PC-3 (cell line): Measurements from ENCODE around the gene MAPK8.
"Not testable (repeated sequence)": the region's sequence is repeated elsewhere in the genome, so short reads cannot be mapped to it uniquely, and the experiment has no call there.

ENCODE experiments used
- EZH2 ChIP-seq: fragments of 300-600 bp; sonication (generic); IDR thresholded peaks from one replicate; pipeline ENCODE4 v1.6.1; 2017; ENCODE audit warnings: antibody characterized with exemption, mild to moderate bottlenecking, low read length; ENCODE audit not compliant: unreplicated experiment
- EZH2phosphoT487 ChIP-seq: fragments of 300-600 bp; sonication (generic); IDR thresholded peaks from 2 replicates; pipeline ENCODE4 v1.6.1; 2018; ENCODE audit warnings: mild to moderate bottlenecking, antibody characterized with exemption, low read length, borderline replicate concordance
- TF ChIP-seq, protein P1 (sequence below): fragments of 300-600 bp; sonication (generic); conservative IDR thresholded peaks from 2 replicates; pipeline ENCODE4 v1.5.1; 2017; ENCODE audit warnings: antibody characterized with exemption, low read depth, mild to moderate bottlenecking, low read length

GRCh38 chr10:48281697-48282096 is 24.8 kb upstream of the MAPK8 start:
- TF ChIP-seq, protein P1, sequence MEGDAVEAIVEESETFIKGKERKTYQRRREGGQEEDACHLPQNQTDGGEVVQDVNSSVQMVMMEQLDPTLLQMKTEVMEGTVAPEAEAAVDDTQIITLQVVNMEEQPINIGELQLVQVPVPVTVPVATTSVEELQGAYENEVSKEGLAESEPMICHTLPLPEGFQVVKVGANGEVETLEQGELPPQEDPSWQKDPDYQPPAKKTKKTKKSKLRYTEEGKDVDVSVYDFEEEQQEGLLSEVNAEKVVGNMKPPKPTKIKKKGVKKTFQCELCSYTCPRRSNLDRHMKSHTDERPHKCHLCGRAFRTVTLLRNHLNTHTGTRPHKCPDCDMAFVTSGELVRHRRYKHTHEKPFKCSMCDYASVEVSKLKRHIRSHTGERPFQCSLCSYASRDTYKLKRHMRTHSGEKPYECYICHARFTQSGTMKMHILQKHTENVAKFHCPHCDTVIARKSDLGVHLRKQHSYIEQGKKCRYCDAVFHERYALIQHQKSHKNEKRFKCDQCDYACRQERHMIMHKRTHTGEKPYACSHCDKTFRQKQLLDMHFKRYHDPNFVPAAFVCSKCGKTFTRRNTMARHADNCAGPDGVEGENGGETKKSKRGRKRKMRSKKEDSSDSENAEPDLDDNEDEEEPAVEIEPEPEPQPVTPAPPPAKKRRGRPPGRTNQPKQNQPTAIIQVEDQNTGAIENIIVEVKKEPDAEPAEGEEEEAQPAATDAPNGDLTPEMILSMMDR, result not testable (repeated sequence)
- not testable (repeated sequence) for TF ChIP-seq EZH2phosphoT487, EZH2
